ENCODE results near the gene JARID2. TPM values are rescaled to one million over a fixed set of nuclear protein-coding genes. Genes with fewer than 3 reads are reported as not detected.

JARID2 gene
- total RNA-seq, 1 experiment from 2014 or later: 180 TPM

DNA sequence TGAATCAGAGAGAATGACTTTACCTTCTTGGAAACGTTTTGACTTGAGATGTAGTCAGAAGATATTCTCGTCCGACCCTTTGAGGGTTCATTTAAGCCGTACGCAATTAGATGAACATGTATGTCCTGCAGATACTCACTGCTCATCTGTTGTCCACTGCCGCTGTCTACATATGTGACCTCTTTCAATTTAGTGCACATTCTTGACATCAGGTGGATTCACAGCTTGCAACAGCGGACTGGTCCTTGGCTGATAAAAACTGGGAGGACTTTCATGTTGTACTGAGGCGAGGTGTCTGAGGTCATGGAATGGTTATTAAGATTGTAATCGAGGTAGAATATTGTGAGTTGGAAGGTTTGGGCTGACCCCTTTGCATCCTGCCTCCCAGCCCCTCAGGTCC, 194.2 kb downstream of the JARID2 start (continued):
- TF ChIP-seq, protein P1, sequence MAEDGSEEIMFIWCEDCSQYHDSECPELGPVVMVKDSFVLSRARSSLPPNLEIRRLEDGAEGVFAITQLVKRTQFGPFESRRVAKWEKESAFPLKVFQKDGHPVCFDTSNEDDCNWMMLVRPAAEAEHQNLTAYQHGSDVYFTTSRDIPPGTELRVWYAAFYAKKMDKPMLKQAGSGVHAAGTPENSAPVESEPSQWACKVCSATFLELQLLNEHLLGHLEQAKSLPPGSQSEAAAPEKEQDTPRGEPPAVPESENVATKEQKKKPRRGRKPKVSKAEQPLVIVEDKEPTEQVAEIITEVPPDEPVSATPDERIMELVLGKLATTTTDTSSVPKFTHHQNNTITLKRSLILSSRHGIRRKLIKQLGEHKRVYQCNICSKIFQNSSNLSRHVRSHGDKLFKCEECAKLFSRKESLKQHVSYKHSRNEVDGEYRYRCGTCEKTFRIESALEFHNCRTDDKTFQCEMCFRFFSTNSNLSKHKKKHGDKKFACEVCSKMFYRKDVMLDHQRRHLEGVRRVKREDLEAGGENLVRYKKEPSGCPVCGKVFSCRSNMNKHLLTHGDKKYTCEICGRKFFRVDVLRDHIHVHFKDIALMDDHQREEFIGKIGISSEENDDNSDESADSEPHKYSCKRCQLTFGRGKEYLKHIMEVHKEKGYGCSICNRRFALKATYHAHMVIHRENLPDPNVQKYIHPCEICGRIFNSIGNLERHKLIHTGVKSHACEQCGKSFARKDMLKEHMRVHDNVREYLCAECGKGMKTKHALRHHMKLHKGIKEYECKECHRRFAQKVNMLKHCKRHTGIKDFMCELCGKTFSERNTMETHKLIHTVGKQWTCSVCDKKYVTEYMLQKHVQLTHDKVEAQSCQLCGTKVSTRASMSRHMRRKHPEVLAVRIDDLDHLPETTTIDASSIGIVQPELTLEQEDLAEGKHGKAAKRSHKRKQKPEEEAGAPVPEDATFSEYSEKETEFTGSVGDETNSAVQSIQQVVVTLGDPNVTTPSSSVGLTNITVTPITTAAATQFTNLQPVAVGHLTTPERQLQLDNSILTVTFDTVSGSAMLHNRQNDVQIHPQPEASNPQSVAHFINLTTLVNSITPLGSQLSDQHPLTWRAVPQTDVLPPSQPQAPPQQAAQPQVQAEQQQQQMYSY (CRISPR knock-in tag; IDR thresholded peaks at IDR 0.05): no peak
- TF ChIP-seq, protein P2, sequence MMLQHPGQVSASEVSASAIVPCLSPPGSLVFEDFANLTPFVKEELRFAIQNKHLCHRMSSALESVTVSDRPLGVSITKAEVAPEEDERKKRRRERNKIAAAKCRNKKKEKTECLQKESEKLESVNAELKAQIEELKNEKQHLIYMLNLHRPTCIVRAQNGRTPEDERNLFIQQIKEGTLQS (CRISPR knock-in tag; conservative IDR thresholded peaks at IDR 0.05): no peak
- TF ChIP-seq EMX1 (CRISPR knock-in tag; IDR thresholded peaks at IDR 0.05) (no peak), JUN (CRISPR knock-in tag; IDR thresholded peaks at IDR 0.05) (no peak), SMAD4 (CRISPR knock-in tag; IDR thresholded peaks at IDR 0.05) (no peak), ATF1 (CRISPR knock-in tag; IDR thresholded peaks at IDR 0.05) (no peak), FOXK1 (CRISPR knock-in tag; IDR thresholded peaks at IDR 0.05) (no peak), OVOL2 (CRISPR knock-in tag; IDR thresholded peaks at IDR 0.05; ENCODE audit: borderline replicate concordance) (no peak), IRF2 (CRISPR knock-in tag; IDR thresholded peaks at IDR 0.05; ENCODE audit: borderline replicate concordance, low read depth) (no peak), NR3C1 (CRISPR knock-in tag; conservative IDR thresholded peaks at IDR 0.05; ENCODE audit: low read depth) (no peak)
- TF ChIP-seq, protein P3, sequence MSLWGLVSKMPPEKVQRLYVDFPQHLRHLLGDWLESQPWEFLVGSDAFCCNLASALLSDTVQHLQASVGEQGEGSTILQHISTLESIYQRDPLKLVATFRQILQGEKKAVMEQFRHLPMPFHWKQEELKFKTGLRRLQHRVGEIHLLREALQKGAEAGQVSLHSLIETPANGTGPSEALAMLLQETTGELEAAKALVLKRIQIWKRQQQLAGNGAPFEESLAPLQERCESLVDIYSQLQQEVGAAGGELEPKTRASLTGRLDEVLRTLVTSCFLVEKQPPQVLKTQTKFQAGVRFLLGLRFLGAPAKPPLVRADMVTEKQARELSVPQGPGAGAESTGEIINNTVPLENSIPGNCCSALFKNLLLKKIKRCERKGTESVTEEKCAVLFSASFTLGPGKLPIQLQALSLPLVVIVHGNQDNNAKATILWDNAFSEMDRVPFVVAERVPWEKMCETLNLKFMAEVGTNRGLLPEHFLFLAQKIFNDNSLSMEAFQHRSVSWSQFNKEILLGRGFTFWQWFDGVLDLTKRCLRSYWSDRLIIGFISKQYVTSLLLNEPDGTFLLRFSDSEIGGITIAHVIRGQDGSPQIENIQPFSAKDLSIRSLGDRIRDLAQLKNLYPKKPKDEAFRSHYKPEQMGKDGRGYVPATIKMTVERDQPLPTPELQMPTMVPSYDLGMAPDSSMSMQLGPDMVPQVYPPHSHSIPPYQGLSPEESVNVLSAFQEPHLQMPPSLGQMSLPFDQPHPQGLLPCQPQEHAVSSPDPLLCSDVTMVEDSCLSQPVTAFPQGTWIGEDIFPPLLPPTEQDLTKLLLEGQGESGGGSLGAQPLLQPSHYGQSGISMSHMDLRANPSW (CRISPR knock-in tag; conservative IDR thresholded peaks at IDR 0.05; ENCODE audit: low read depth): no peak

DNA sequence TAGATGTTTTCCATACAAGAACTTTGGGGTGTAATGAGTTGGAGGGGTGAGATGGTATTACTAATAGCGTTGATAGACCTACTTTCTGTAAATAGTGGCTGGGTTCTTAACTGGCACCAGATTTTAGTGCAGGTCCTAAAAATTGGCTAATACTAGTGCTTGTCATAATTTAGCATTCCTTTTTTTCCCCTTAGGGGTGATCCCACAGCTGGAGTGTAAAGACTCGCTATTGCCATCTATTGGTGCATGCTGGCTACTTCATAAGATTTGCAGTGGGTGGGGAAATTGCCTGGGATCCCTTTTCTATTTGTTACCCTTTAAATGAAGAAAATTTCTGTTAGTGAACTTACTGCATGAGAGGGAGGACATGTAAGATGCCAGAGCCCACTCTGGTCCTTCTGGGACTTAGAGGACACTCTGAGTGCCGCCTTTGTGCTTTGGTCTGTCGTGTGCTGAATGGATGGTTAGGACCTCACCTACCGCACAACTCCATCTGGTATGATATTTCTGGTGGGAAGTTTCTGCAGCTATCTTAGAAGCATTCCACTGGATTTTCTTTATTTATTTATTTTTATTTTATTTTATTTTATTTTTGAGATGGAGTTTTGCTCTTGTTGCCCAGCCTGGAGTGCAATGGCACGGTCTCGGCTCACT, 195.5 kb downstream of the JARID2 start:
- Mint-ChIP-seq H3K27ac (no peak overlapping the region), H3K4me3 (no peak overlapping the region), H3K36me3 (no peaks in the 10 kb centered on the region), H3K27me3 (ENCODE audit: low read depth) (no peaks in the 10 kb centered on the region), H3K4me1 (peaks cover 94% of the 10 kb centered on the region), H3K9me3 (no peaks in the 10 kb centered on the region)
- TF ChIP-seq, protein P4, sequence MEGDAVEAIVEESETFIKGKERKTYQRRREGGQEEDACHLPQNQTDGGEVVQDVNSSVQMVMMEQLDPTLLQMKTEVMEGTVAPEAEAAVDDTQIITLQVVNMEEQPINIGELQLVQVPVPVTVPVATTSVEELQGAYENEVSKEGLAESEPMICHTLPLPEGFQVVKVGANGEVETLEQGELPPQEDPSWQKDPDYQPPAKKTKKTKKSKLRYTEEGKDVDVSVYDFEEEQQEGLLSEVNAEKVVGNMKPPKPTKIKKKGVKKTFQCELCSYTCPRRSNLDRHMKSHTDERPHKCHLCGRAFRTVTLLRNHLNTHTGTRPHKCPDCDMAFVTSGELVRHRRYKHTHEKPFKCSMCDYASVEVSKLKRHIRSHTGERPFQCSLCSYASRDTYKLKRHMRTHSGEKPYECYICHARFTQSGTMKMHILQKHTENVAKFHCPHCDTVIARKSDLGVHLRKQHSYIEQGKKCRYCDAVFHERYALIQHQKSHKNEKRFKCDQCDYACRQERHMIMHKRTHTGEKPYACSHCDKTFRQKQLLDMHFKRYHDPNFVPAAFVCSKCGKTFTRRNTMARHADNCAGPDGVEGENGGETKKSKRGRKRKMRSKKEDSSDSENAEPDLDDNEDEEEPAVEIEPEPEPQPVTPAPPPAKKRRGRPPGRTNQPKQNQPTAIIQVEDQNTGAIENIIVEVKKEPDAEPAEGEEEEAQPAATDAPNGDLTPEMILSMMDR (IDR thresholded peaks at IDR 0.05): peak; percentile 49
- TF ChIP-seq ZBTB21 (CRISPR knock-in tag; IDR thresholded peaks at IDR 0.05; ENCODE audit: borderline replicate concordance) (no peak), ZNF416 (CRISPR knock-in tag; IDR thresholded peaks at IDR 0.05) (no peak)
- ATAC-seq: peak; percentile 33
- POLR2A ChIA-PET: no interaction called here
- DNase-seq (ENCODE audit: low spot score): peak; percentile 42
- CTCF ChIA-PET: interaction anchor here (0.6 to 1.6 kb wide), 12 partner anchors 25 to 1517 kb away, joined by 3 read pairs; no protein-coding TSS in a partner anchor

DNA sequence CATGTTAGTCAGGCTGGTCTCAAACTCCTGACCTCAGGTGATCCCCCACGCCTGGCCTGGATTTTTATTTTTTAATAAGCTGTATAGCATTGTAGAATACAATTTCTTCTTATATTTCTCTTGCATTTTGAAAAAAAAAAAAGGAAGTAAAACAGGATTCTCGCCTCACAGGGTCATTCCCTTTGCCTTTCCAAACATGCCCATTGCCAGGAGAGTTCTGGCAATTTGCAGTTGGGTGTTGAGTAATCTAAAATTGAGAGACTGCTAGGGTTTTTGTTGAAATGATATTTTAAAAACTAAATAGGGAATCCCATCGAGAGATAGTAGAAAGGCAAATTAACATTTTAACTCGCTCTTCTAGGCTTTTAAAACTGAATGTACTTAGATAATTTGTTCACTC, 196.1 kb downstream of the JARID2 start:
- CTCF ChIA-PET: interaction anchor here (1.1 to 1.6 kb wide), 2 partner anchors 52 to 1312 kb away, joined by 3 read pairs; no protein-coding TSS in a partner anchor
- H3K27me3 Mint-ChIP-seq (ENCODE audit: low read depth): no peaks in the 10 kb centered on the region
- POLR2A ChIA-PET: no interaction called here
- TF ChIP-seq, protein P5, sequence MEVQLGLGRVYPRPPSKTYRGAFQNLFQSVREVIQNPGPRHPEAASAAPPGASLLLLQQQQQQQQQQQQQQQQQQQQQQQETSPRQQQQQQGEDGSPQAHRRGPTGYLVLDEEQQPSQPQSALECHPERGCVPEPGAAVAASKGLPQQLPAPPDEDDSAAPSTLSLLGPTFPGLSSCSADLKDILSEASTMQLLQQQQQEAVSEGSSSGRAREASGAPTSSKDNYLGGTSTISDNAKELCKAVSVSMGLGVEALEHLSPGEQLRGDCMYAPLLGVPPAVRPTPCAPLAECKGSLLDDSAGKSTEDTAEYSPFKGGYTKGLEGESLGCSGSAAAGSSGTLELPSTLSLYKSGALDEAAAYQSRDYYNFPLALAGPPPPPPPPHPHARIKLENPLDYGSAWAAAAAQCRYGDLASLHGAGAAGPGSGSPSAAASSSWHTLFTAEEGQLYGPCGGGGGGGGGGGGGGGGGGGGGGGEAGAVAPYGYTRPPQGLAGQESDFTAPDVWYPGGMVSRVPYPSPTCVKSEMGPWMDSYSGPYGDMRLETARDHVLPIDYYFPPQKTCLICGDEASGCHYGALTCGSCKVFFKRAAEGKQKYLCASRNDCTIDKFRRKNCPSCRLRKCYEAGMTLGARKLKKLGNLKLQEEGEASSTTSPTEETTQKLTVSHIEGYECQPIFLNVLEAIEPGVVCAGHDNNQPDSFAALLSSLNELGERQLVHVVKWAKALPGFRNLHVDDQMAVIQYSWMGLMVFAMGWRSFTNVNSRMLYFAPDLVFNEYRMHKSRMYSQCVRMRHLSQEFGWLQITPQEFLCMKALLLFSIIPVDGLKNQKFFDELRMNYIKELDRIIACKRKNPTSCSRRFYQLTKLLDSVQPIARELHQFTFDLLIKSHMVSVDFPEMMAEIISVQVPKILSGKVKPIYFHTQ (CRISPR knock-in tag; IDR thresholded peaks at IDR 0.05): no peak
- TF ChIP-seq, protein P6, sequence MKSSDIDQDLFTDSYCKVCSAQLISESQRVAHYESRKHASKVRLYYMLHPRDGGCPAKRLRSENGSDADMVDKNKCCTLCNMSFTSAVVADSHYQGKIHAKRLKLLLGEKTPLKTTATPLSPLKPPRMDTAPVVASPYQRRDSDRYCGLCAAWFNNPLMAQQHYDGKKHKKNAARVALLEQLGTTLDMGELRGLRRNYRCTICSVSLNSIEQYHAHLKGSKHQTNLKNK (CRISPR knock-in tag; IDR thresholded peaks at IDR 0.05): no peak
- TF ChIP-seq ZNF138 (CRISPR knock-in tag; conservative IDR thresholded peaks at IDR 0.05) (no peak), RORB (CRISPR knock-in tag; IDR thresholded peaks at IDR 0.05) (no peak), EMX1 (CRISPR knock-in tag; IDR thresholded peaks at IDR 0.05) (no peak), MXD4 (CRISPR knock-in tag; IDR thresholded peaks at IDR 0.05; ENCODE audit: borderline replicate concordance) (no peak)
- TF ChIP-seq, protein P7, sequence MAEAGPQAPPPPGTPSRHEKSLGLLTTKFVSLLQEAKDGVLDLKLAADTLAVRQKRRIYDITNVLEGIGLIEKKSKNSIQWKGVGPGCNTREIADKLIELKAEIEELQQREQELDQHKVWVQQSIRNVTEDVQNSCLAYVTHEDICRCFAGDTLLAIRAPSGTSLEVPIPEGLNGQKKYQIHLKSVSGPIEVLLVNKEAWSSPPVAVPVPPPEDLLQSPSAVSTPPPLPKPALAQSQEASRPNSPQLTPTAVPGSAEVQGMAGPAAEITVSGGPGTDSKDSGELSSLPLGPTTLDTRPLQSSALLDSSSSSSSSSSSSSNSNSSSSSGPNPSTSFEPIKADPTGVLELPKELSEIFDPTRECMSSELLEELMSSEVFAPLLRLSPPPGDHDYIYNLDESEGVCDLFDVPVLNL (CRISPR knock-in tag; IDR thresholded peaks at IDR 0.05; ENCODE audit: borderline replicate concordance, low read depth): no peak

More for the DNA sequence above, 196.1 kb downstream of the JARID2 start:
- no peak overlapping the region for H3K4me3 Mint-ChIP-seq
- H3K4me1 Mint-ChIP-seq: peaks cover 94% of the 10 kb centered on the region
- peak overlapping the region; percentile 89; the same call in 1 of the 2 replicates for H3K27ac Mint-ChIP-seq
- H3K9me3 Mint-ChIP-seq: no peaks in the 10 kb centered on the region
- H3K36me3 Mint-ChIP-seq: no peaks in the 10 kb centered on the region
- ATAC-seq: no peak
- no peak for DNase-seq (ENCODE audit: low spot score)

Data from WTC11 (cell line).